Esophagus muscularis mucosa (tissue), 4 donors: Measurements from ENCODE around the gene UBE2E2.

Source experiments
- EP300 ChIP-seq: sonication (generic); formaldehyde crosslinking; IDR thresholded peaks from one replicate; pipeline ENCODE4 v1.6.1; 2017; ENCODE audit warnings: antibody characterized with exemption
- POLR2A ChIP-seq: fragments of 450-650 bp; IDR thresholded peaks from one replicate; pipeline ENCODE4 v1.6.1; 2017; ENCODE audit warnings: antibody characterized with exemption, moderate library complexity, mild to moderate bottlenecking, low read depth
- TF ChIP-seq, protein P1 (sequence below), 3 experiments: fragments of 200-600 bp in 2 of 3; fragments of 450-650 bp in 1 of 3; sonication (generic) in 2 of 3; IDR thresholded peaks; one replicate each; pipeline ENCODE4 v1.5.1; 2017 to 2019; ENCODE audit warnings: antibody characterized with exemption in 3 of 3, mild to moderate bottlenecking in 2 of 3, moderate library complexity in 1 of 3

DNA sequence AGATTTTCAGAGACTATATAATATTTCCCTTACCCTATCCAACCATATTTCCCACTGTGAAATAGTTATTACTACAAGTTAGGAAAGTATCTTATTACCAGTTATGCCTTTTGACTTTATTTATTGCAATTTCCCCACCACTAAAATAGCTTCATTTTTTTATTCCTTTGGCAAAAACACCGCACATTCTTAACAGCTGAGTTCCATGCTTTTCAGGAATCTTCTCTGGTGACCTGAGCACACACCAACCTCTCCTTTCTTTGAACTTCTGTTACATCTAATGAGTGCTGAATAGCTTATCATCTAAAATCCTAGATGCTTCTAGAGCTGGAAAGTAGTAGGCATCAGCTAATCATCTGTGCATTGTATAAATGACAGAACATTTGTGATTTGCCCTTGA lies 99.1 kb downstream of the UBE2E2 start:
- TF ChIP-seq POLR2A (no peak), EP300 (no peak)
- TF ChIP-seq, protein P1, sequence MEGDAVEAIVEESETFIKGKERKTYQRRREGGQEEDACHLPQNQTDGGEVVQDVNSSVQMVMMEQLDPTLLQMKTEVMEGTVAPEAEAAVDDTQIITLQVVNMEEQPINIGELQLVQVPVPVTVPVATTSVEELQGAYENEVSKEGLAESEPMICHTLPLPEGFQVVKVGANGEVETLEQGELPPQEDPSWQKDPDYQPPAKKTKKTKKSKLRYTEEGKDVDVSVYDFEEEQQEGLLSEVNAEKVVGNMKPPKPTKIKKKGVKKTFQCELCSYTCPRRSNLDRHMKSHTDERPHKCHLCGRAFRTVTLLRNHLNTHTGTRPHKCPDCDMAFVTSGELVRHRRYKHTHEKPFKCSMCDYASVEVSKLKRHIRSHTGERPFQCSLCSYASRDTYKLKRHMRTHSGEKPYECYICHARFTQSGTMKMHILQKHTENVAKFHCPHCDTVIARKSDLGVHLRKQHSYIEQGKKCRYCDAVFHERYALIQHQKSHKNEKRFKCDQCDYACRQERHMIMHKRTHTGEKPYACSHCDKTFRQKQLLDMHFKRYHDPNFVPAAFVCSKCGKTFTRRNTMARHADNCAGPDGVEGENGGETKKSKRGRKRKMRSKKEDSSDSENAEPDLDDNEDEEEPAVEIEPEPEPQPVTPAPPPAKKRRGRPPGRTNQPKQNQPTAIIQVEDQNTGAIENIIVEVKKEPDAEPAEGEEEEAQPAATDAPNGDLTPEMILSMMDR (IDR thresholded peaks at IDR 0.05), result no peak
